ENCODE data around the gene FEM1C. TPM values are rescaled to one million over a fixed set of nuclear protein-coding genes. Genes with fewer than 3 reads are reported as not detected.

Gene FEM1C
- total RNA-seq, 1 donor from 2014 or later = 13.7 TPM

- intact Hi-C loops (cut with micrococcal nuclease) = no loop called here
Observed at GRCh38 chr5:115558388-115558956, 13.9 kb upstream of the FEM1C start.

GRCh38 chr5:115557667-115558387 is 13.3 kb upstream of the FEM1C start:
- intact Hi-C loops (cut with micrococcal nuclease) = no loop called here

DNA sequence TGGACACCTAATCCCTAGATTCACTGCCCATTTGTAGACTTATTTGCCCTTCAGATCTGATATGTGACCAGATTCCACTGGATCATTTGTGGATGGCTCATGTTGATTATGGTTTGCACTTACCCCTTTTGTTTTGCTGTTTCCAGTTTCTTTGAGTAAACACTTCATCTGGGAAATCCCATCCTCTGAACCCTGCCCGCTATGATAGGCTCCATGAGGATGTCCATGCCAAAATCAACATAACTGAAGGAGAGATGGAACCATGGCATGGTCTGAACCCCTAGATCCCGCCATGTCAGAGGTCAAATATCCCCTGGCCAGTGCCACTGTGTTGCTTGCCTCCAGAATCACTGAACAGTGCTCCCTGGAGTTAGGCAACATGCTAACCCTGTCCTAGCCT is 11.7 kb upstream of the FEM1C start:
- intact Hi-C loops (cut with micrococcal nuclease) = no loop called here

GRCh38 chr5:115555084-115555633 is 10.6 kb upstream of the FEM1C start:
- intact Hi-C loops (cut with micrococcal nuclease) = no loop called here

GRCh38 chr5:115553082-115553481 is 8.5 kb upstream of the FEM1C start:
- intact Hi-C loops (cut with micrococcal nuclease) = no loop called here

- intact Hi-C loops (cut with micrococcal nuclease) = no loop called here
Observed at GRCh38 chr5:115551415-115551814, 6.8 kb upstream of the FEM1C start.

DNA sequence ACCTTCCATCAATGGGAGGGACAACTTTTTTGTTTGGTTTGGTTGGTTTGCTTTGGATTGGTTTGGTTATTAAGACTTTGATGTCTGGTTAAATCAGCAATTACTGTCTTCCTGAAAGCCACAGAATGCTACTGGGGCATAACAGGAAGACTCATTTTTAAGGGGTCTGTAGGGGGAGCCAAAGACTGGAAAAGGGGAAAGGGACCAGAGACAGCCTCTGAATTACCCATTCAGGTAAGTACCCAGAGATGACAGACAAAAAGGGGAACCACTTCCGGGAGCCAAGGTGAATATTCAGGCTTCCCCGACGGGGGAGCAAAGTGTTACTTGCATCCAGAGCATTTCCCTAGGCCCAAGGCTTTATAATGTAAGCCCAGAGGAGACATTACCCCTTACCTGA is 4.6 kb upstream of the FEM1C start:
- intact Hi-C loops (cut with micrococcal nuclease) = no loop called here

DNA sequence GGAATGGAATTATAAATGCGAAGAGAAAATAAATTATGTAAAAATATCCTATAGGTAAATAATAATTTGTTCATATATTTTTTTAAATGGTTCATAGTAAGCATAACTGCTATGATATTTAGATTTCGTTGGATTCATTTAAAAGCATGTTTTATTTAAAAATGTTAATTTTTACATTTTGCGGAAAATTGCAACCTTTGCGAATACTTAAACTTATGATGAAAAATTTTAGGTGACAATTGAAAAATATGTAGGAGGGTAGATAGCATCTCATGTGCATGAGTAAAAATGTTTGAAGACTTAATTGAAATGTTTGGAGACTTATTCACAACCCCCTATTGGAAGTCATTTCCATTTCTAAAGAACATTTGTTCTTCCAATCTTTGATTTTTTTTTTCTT is 4.1 kb upstream of the FEM1C start:
- intact Hi-C loops (cut with micrococcal nuclease) = no loop called here

GRCh38 chr5:115545351-115545882 is 842 bp upstream of the FEM1C start:
- intact Hi-C loops (cut with micrococcal nuclease) = loop anchor here (2.0 kb wide), 3 partner anchors 15 to 539 kb away; partner anchors contain the start of gene COMMD10

DNA sequence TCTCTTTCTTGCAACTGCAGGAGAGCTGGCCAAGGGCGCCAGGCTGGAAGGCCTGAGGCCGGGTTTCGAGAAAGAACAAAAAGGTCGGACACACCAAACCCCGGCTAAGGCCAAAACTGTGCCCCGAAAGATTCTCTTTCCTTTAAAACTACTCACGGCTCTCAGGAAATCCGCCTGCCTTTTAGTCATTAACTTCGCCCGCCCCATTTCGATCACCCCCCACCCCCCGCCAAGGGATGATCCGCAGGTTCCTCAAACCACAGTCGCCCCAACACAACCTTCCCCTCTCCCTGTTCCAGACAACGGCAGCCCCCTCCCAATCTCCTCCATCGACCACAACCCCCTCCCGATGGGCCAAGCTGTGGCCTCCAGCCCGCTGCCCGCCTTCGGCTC is 536 bp downstream of the FEM1C start:
- intact Hi-C loops (cut with micrococcal nuclease) = loop anchor here (1.0 to 5.0 kb wide), 9 partner anchors 13 to 541 kb away; partner anchors contain the start of genes AP3S1, ATG12, CCDC112 and COMMD10

DNA sequence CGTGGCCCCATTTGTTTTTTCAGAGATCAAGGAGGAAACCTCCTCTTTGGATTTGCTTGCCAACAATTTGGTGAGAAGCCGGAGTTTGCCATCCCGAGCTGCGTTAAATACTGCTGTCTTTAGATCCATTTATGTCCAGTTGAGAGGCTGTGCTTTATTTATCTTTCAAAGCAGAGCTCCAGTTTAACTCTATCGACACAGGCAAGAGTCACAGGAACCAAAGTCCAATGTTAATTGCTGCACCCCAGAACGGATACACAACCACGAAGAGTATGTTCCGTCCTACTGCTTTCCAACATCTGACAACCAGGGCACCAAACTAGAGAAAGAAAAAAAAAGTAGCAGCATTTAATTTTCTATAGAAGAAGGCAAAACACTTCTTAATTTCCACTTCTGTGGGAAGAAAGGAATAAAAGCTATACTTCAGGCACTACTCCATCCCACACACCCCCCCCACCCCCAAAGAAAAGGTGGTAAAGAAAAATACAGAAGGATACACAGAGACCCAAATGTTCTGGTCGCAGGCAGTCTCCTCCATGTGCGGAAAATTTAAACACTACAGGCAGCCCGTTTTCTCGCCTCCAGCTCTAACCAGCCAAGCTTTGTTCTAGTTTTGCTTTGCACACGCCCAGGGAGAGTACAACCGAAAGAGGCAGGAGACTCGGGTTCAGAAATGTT is 1.1 kb downstream of the FEM1C start:
- intact Hi-C loops (cut with micrococcal nuclease) = loop anchor here (1.0 to 5.0 kb wide), 9 partner anchors 13 to 541 kb away; partner anchors contain the start of genes AP3S1, ATG12, CCDC112 and COMMD10

DNA sequence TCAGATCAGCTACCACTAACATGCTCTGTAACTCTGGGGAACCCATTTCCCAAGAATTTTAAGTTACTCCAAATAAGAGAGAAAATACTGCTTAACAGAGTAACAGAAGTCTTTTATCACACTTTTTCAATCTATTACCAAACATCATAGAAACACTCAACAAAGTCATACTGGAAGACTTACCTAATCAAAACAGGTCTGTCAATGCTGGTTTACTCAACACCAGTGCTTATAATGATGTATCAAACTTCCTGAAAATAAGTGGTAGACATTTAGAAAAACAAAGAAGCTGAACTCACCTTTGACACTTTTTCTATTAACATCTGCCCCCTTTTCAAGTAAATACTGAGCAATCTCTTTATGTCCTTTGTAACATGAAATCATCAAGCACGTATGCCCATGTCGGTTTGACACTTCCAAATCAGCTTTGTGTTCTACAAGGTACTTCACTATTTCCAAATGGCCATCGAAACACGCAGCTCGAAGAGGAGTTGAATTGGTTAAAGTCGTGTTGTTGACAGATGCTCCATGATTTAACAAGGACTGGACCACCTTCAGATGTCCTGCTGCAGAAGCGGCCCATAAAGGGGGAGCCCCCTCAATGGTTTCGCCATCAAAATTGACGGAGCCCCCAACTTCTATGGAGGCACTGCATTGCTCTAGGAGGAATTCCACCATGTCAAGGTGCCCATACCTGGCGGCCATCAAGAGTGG is 1.8 kb downstream of the FEM1C start:
- intact Hi-C loops (cut with micrococcal nuclease) = loop anchor here (5.0 kb wide), 1 partner anchor 44 kb away; no protein-coding TSS in a partner anchor

GRCh38 chr5:115542086-115542485 is 2.5 kb downstream of the FEM1C start:
- intact Hi-C loops (cut with micrococcal nuclease) = loop anchor here (5.0 kb wide), 1 partner anchor 45 kb away; no protein-coding TSS in a partner anchor

DNA sequence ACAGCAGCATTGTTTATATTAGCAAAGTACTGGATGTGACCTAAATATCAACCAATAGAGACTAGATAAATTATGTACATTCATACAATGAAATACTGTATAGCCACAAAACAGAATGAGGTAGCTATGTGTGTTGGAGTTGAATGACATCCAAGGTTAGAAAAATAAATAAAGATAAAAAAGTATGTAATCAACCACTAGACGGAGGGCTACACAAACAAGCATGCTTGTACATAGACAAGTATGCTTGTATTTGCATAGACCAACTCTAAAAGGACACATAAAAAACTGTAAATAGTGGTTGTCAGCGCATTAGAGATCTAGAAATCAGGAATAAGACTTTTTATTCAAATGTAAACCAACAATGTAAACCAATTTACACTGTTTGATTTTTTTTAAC is 3.0 kb downstream of the FEM1C start:
- intact Hi-C loops (cut with micrococcal nuclease) = loop anchor here (5.0 kb wide), 1 partner anchor 46 kb away; no protein-coding TSS in a partner anchor

GRCh38 chr5:115535479-115536035 is 9.0 kb downstream of the FEM1C start:
- intact Hi-C loops (cut with micrococcal nuclease) = no loop called here

DNA sequence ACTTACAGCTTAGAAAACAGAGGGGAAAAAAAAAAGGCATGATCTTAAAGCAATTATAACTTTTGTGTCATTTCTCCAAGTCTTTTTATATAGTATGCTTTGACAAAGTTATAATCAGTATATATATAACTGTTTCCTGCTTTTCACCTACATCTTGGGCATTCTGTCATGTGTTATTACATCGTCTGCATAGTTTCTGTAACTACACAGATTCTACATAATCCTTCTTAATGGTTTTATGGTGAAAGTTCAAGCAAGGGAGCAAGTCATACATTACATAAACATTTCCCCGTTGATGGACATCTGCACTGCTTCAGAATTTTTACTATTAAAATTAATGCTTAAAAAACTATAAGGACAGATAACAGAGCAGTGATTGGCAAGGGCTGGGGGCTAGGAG is 12.1 kb downstream of the FEM1C start:
- intact Hi-C loops (cut with micrococcal nuclease) = no loop called here

- intact Hi-C loops (cut with micrococcal nuclease) = loop anchor here (2.0 kb wide), 1 partner anchor 13 kb away; the partner anchor contains the start of gene FEM1C
Observed at GRCh38 chr5:115531787-115532367, 12.7 kb downstream of the FEM1C start.

GRCh38 chr5:115531380-115531779 is 13.2 kb downstream of the FEM1C start:
- intact Hi-C loops (cut with micrococcal nuclease) = loop anchor here (2.0 kb wide), 1 partner anchor 13 kb away; the partner anchor contains the start of gene FEM1C

GRCh38 chr5:115530426-115530825 is 14.1 kb downstream of the FEM1C start:
- intact Hi-C loops (cut with micrococcal nuclease) = loop anchor here (2.0 kb wide), 1 partner anchor 14 kb away; the partner anchor contains the start of gene FEM1C

DNA sequence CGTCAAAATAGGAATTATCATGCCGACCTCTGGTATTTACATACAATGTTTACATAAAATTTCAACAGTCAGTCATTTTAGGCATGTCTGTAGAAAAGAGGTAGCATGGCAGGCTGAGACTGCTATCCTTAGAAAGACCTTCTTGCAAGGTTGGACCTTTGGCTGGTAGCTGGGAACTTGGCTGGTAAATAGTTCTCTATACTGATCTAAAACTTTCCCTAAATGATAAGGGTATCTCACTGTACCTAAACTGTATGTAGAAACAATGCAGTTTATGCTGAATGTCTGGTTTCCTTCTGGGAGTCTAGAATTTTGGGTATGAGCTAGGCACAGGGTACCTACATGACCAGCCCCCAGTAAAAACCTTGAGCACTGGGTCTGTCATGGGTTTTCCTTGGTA is 18.0 kb downstream of the FEM1C start:
- intact Hi-C loops (cut with micrococcal nuclease) = no loop called here

Data from T-helper 2 cell treated with Interferon-gamma antibody and Interleukin-4, amounts not matched to agents 100 ng/mL and 5 ng/mL, for 36 hours (primary cell).